NCI-H2196 treated with DMSO at 0.1 percent for 48 hours (cell line): ENCODE measurements around the gene ICA1L.

ENCODE experiments used
- DNase-seq: peaks from one replicate; lab custom pipeline; 2025; ENCODE audit not compliant: unreplicated experiment; lab: John Stamatoyannopoulos, UW

Gene ICA1L

GRCh38 chr2:202743613-202744012 lies 128.0 kb downstream of the ICA1L start:
- no peak for DNase-seq

GRCh38 chr2:202736826-202737225 lies 134.7 kb downstream of the ICA1L start:
- DNase-seq: no peak

GRCh38 chr2:202726070-202726469 lies 145.5 kb downstream of the ICA1L start:
- DNase-seq: no peak

GRCh38 chr2:202723746-202724145 lies 147.8 kb downstream of the ICA1L start:
- DNase-seq: no peak
